ENCODE results near the gene AP1G1.
"Not testable (repeated sequence)": the region's sequence is repeated elsewhere in the genome, so short reads cannot be mapped to it uniquely, and the experiment has no call there.

DNA sequence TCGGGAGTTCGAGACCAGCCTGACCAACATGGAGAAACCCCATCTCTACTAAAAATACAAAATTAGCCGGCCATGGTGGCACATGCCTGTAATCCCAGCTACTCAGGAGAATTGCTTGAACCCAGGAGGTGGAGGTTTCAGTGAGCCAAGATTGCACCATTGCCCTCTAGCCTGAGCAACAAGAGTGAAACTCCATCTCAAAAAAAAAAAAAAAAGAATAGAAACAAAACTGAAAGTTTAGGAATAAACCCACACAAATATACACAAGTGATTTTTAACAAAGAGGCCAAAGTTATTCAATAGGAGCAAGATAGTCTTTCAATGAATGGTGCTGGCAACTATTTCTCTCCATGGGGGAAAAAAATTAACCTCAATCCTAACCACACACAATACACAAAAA lies 18.3 kb downstream of the AP1G1 start:
- not testable (repeated sequence) for TF ChIP-seq POLR2AphosphoS5 (IDR thresholded peaks at IDR 0.05); RAD21 (conservative IDR thresholded peaks at IDR 0.05); EP300 (conservative IDR thresholded peaks at IDR 0.05; ENCODE audit: poor library complexity, severe bottlenecking); MXI1 (conservative IDR thresholded peaks at IDR 0.05; ENCODE audit: poor library complexity, severe bottlenecking)
- TF ChIP-seq, protein P1, sequence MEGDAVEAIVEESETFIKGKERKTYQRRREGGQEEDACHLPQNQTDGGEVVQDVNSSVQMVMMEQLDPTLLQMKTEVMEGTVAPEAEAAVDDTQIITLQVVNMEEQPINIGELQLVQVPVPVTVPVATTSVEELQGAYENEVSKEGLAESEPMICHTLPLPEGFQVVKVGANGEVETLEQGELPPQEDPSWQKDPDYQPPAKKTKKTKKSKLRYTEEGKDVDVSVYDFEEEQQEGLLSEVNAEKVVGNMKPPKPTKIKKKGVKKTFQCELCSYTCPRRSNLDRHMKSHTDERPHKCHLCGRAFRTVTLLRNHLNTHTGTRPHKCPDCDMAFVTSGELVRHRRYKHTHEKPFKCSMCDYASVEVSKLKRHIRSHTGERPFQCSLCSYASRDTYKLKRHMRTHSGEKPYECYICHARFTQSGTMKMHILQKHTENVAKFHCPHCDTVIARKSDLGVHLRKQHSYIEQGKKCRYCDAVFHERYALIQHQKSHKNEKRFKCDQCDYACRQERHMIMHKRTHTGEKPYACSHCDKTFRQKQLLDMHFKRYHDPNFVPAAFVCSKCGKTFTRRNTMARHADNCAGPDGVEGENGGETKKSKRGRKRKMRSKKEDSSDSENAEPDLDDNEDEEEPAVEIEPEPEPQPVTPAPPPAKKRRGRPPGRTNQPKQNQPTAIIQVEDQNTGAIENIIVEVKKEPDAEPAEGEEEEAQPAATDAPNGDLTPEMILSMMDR (IDR thresholded peaks at IDR 0.05; ENCODE audit: poor library complexity, severe bottlenecking): not testable (repeated sequence)

All from neural cell (in vitro differentiated cells).